Esophagus squamous epithelium (tissue), 4 donors: Measurements from ENCODE around the gene SLC9A9.

Experiments
- CTCF ChIP-seq, 6 experiments: fragments of 450-650 bp in 4 of 6; fragments of 200-600 bp in 2 of 6; sonication (generic) in 2 of 6; IDR thresholded peaks; one replicate each; pipeline ENCODE4 v1.5.1; 2016 to 2019; ENCODE audit warnings: antibody characterized with exemption in 6 of 6, mild to moderate bottlenecking in 4 of 6, moderate library complexity in 4 of 6
- POLR2A ChIP-seq, 4 donors: fragments of 450-650 bp; IDR thresholded peaks; one replicate each; pipeline ENCODE4 v1.6.1; 2017; ENCODE audit warnings: antibody characterized with exemption in 4 of 4, mild to moderate bottlenecking in 4 of 4, moderate library complexity in 3 of 4

- no peak for TF ChIP-seq CTCF (IDR thresholded peaks at IDR 0.05)
- no peak for TF ChIP-seq POLR2A (IDR thresholded peaks at IDR 0.05)
Measured at GRCh38 chr3:143366672-143367071, 481.6 kb downstream of the SLC9A9 start.
